Muscle layer of duodenum (tissue), 2 donors: ENCODE results near the gene PSENEN.

Experiments
- H3K27ac ChIP-seq: one replicate; pipeline ENCODE4 v1.7.0; 2013; ENCODE audit warnings: mild to moderate bottlenecking, low read length
- H3K27me3 ChIP-seq: one replicate; pipeline ENCODE4 v1.7.0; 2013; ENCODE audit warnings: low read depth, mild to moderate bottlenecking, control low read depth, low read length
- H3K36me3 ChIP-seq, 2 donors: one replicate each; pipeline ENCODE4 v1.7.0; 2013; ENCODE audit warnings: low read length in 2 of 2, control low read depth in 1 of 2, mild to moderate bottlenecking in 1 of 2; ENCODE audit not compliant: insufficient read depth in 2 of 2, control insufficient read depth in 1 of 2
- H3K4me1 ChIP-seq, 2 donors: one replicate each; pipeline ENCODE4 v1.7.0; 2013; ENCODE audit warnings: low read length in 2 of 2, mild to moderate bottlenecking in 2 of 2, control low read depth in 1 of 2, moderate library complexity in 1 of 2; ENCODE audit not compliant: insufficient read depth in 2 of 2, control insufficient read depth in 1 of 2
- H3K4me3 ChIP-seq, 2 donors: one replicate each; pipeline ENCODE4 v1.7.0; 2013; ENCODE audit warnings: low read length in 2 of 2, low read depth in 1 of 2, mild to moderate bottlenecking in 1 of 2
- H3K9me3 ChIP-seq, 2 donors: one replicate each; pipeline ENCODE4 v1.7.0; 2013; ENCODE audit warnings: low read length in 2 of 2, control low read depth in 1 of 2, mild to moderate bottlenecking in 1 of 2; ENCODE audit not compliant: control insufficient read depth in 1 of 2
- donor health status: healthy.

PSENEN gene

DNA sequence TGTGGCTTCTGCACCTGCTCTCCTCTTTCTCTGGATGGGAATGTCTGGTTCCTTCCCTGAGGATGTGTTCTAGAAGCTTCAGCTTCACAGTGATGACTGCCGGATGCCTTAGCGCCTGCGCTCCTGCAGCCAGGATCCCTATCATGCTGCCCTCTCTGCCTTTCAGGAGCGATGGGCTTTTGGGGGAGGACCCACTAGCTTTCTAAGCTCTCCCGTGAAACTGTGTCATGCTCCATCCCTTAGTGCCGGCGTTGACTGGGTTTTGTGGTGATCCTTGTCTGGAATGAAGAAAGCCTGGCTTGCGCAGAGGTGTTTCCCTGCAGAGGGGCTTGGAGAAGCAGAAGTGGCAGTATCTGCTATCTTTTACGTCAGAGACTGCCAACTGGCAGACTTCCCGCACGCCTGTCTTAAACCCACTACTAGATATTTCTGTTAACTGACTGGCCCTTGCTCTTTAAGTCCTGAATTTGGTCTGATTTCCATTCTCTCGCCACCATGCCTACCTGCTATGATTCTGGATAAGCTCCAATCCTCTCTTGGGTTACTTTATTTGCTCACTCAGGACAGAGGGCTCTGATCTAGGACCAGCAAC lies 31.5 kb upstream of the PSENEN start:
- no peak overlapping the region for H3K27ac ChIP-seq
- H3K9me3 ChIP-seq = no peaks in the 10 kb centered on the region
- H3K4me3 ChIP-seq = no peak overlapping the region
- no peaks in the 10 kb centered on the region for H3K27me3 ChIP-seq
- H3K36me3 ChIP-seq = no peaks in the 10 kb centered on the region
- peaks cover 7 to 15% of the 10 kb centered on the region in 2 donors for H3K4me1 ChIP-seq

DNA sequence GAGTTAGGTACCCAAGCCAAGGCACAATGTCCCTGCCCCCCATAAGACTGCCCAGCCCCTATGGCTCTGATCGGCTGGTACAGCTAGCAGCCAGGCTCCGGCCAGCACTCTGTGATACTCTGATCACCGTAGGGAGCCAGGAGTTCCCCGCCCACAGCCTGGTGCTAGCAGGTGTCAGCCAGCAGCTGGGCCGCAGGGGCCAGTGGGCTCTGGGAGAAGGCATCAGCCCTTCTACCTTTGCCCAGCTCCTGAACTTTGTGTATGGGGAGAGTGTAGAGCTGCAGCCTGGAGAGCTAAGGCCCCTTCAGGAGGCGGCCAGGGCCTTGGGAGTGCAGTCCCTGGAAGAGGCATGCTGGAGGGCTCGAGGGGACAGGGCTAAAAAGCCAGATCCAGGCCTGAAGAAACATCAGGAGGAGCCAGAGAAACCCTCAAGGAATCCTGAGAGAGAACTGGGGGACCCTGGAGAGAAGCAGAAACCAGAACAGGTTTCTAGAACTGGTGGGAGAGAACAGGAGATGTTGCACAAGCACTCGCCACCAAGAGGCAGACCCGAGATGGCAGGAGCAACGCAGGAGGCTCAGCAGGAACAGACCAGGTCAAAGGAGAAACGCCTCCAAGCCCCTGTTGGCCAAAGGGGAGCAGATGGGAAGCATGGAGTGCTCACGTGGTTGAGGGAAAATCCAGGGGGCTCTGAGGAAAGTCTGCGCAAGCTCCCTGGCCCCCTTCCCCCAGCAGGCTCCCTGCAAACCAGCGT lies 30.7 kb upstream of the PSENEN start:
- H3K4me1 ChIP-seq = peaks cover 12 to 23% of the 10 kb centered on the region in 2 donors
- peaks cover 0 to 1% of the 10 kb centered on the region in 2 donors for H3K36me3 ChIP-seq
- no peak overlapping the region for H3K4me3 ChIP-seq
- H3K9me3 ChIP-seq = no peaks in the 10 kb centered on the region
- H3K27ac ChIP-seq = no peak overlapping the region
- H3K27me3 ChIP-seq = no peaks in the 10 kb centered on the region

DNA sequence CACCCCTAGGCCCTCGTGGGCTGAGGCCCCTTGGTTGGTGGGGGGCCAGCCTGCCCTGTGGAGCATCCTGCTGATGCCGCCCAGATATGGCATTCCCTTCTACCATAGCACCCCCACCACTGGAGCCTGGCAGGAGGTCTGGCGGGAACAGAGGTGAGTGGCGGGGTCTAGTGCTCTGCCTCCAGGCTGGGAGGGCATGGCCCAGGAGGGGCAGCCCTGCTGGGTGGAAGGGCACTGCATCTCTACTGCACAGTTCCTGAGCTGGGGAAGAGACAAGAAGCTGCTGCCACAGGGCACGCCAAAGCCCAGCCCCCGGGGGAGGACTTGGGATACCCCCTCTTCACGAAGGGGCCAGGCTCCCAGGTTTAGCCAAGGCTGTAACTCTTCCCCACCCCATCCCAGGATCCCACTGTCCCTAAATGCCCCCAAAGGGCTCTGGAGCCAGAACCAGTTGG lies 30.1 kb upstream of the PSENEN start:
- Histone ChIP-seq H3K9me3 (no peaks in the 10 kb centered on the region), H3K4me3 (no peak overlapping the region), H3K4me1 (peaks cover 12 to 26% of the 10 kb centered on the region in 2 donors), H3K27ac (no peak overlapping the region), H3K27me3 (no peaks in the 10 kb centered on the region), H3K36me3 (peaks cover 5 to 7% of the 10 kb centered on the region in 2 donors)

DNA sequence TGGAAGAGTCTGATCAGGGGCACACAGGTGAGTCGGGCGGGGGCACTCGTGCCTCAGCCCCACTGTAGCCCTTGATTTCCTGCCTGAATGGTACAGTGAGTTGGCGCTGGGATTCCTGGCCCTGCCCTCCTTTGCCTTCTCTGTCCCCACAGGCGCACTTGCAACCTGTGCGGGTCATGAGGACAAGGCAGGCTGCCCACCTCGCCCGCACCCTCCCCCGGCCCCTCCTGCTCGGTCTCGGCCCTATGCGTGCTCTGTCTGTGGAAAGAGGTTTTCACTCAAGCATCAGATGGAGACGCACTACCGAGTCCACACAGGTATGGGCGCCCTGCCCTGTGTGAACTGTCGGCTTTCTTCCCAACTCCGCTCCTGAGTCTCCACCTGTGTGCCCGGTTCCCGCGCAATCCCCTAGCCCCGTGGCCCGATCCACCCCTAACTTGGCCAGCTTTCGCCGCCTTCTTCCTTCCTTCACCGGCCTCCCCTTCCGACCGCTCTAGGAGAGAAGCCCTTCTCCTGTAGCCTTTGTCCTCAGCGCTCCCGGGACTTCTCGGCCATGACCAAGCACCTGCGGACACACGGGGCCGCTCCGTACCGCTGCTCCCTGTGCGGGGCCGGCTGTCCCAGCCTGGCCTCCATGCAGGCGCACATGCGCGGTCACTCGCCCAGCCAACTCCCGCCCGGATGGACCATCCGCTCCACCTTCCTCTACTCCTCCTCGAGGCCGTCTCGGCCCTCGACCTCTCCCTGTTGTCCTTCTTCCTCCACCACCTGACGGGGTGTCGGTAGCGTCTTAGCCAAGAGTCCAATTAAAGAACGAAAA lies 29.3 kb upstream of the PSENEN start:
- peak overlapping the region; percentile 76 to 97 for H3K4me3 ChIP-seq
- H3K4me1 ChIP-seq = peaks cover 12 to 26% of the 10 kb centered on the region in 2 donors
- H3K27me3 ChIP-seq = no peaks in the 10 kb centered on the region
- H3K9me3 ChIP-seq = no peaks in the 10 kb centered on the region
- H3K27ac ChIP-seq = peak overlapping the region; percentile 75
- peaks cover 5 to 7% of the 10 kb centered on the region in 2 donors for H3K36me3 ChIP-seq

DNA sequence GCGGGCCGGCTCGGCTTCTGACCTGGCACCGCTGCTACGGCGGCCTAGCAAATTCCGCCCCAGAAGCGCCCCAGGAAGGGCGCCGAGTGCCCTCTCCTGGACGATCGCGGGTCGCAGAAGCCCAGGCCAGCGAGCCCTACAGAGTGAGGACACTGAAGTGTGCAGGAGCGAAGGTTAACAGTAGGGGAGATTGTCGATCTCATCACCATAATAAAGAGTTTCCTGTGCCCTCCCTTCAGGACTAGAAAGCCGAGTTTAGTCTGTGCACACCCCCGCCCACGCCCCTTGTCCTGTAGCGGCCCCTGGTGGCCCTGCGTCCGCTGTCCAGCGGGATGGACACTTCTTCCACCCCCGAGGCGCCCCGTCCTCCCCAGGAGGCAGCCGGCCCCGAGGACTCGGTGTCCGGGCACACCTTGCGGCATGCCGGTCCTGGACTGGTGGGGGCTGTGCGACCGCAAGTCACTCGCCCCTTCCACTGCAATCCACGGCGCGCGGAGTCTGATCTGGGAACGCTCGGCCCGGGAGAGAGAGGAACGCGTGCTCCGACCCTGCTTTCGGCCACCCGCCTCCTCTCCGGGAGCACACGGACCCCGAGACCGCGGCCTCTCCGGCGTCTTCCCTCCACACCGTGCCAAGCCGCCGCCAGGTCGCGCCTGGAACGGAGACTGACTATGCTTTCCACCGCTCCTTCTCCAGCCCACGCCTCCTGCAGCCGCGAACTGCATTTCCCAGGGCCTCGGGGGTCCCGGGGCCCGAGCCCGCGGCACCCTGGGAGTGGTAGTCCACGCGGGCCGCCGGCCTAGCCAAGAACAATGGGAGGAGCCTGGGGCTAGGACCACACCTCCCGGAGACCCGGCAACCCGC lies 28.4 kb upstream of the PSENEN start:
- Histone ChIP-seq H3K4me3 (peak overlapping the region; percentile 76 to 97), H3K9me3 (no peaks in the 10 kb centered on the region), H3K36me3 (peaks cover 5 to 15% of the 10 kb centered on the region in 2 donors), H3K4me1 (peaks cover 12 to 26% of the 10 kb centered on the region in 2 donors), H3K27me3 (no peaks in the 10 kb centered on the region), H3K27ac (peak overlapping the region; percentile 75)

DNA sequence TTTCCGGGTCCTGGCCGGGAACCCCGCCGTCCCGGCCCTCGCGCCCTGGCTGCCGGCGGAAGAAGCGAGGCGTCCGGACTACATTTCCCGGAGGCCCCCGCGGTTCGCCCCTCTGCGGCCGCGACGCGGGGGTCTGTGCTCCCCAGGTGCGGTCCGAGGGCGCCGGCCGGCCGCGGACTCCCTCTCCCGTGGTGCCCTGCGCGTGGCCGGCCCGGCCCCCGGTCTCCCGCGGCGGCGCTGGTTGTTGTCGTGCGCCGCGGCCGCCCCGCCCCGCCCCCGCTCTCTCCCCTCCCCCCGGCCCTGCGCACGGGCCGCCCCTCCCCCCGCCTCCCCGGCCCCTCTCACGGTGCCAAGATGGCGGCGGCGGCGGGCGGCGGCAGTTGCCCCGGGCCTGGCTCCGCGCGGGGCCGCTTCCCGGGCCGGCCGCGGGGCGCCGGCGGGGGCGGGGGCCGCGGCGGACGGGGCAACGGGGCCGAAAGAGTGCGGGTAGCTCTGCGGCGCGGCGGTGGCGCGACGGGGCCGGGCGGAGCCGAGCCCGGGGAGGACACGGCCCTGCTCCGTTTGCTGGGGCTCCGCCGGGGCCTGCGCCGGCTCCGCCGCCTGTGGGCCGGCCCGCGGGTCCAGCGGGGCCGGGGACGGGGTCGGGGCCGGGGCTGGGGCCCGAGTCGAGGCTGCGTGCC lies 27.6 kb upstream of the PSENEN start, which contains the start of gene KMT2B:
Gene KMT2B (plus strand): TSS at position 339 of the 680 bp plus-strand sequence. CDS start 16 bp downstream, at position 355.
- Histone ChIP-seq H3K36me3 (peaks cover 10 to 22% of the 10 kb centered on the region in 2 donors), H3K27me3 (no peaks in the 10 kb centered on the region), H3K27ac (peak within 1 kb of the TSS; percentile 75), H3K4me1 (peaks cover 12 to 26% of the 10 kb centered on the region in 2 donors), H3K4me3 (peak within 1 kb of the TSS; percentile 76 to 97), H3K9me3 (no peaks in the 10 kb centered on the region)

DNA sequence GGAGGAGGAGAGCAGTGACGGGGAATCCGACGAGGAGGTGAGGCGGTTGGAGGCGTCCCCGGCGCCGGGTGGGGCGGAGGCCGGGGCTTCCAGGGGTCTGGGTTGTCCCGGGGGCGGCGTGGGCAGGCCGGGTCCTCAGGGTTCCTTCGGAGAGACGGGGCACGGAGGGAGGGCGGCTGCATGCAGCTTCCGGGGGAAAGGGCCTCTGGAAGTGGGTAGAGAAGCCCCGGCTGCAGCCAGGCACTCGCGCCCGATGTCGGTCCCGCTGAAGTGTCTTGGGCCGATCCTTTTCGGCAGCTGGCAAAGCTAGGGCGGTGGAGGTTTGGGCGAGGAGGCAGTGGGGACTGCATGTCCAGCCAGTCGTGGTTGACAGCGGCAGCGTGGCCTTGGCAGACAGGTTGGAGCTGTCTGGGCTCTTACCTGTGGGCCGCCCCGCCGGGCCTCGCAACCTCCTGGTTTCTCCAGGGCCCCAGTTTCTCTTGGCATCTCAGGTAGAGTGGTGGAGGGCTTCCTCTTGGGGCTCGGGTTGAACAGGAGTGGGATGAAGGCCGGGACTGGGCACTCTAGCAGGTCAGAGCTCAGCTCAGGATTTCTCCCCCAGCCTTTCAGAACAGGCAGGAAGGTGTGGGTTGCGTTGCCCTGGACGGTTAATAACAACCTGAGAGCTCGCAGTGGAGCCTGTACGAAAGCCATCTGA lies 27.0 kb upstream of the PSENEN start:
- Histone ChIP-seq H3K4me1 (peaks cover 12 to 26% of the 10 kb centered on the region in 2 donors), H3K36me3 (peaks cover 16 to 29% of the 10 kb centered on the region in 2 donors), H3K27ac (peak overlapping the region; percentile 16), H3K4me3 (peak overlapping the region; percentile 73 to 74), H3K9me3 (no peaks in the 10 kb centered on the region), H3K27me3 (no peaks in the 10 kb centered on the region)

DNA sequence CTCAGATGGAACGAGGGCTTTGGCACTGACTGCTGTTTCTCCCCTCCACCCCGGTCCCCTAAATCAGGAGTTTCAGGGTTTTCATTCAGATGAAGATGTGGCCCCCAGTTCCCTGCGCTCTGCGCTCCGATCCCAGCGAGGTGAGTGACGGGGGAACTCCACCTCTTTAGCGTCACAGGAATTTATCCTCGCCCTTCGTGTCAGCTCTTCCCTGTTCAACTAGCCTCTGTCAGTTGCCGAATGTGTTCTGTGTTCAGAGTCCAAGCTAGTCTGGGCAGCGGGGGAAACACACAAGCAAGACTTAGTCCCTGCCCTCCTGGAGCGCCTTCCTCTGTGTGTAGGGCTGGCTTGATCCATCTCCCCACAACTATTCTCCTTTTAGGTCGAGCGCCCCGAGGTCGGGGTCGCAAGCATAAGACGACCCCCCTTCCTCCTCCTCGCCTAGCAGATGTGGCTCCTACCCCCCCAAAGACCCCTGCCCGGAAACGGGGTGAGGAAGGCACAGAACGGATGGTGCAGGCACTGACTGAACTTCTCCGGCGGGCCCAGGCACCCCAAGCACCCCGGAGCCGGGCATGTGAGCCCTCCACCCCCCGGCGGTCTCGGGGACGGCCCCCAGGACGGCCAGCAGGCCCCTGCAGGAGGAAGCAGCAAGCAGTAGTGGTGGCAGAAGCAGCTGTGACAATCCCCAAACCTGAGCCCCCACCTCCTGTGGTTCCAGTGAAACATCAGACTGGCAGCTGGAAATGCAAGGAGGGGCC lies 25.9 kb upstream of the PSENEN start:
- no peaks in the 10 kb centered on the region for H3K9me3 ChIP-seq
- H3K27me3 ChIP-seq = no peaks in the 10 kb centered on the region
- H3K27ac ChIP-seq = peak overlapping the region; percentile 16
- peak overlapping the region; percentile 73 to 74 for H3K4me3 ChIP-seq
- H3K36me3 ChIP-seq = peaks cover 25 to 40% of the 10 kb centered on the region in 2 donors
- H3K4me1 ChIP-seq = peaks cover 12 to 26% of the 10 kb centered on the region in 2 donors

DNA sequence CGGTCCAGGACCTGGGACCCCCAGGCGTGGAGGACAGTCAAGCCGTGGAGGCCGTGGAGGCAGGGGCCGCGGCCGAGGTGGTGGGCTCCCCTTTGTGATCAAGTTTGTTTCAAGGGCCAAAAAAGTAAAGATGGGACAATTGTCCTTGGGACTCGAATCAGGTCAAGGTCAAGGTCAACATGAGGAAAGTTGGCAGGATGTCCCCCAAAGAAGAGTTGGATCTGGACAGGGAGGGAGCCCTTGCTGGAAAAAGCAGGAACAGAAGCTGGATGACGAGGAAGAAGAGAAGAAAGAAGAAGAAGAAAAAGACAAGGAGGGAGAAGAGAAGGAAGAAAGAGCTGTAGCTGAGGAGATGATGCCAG lies 25.3 kb upstream of the PSENEN start:
- H3K27me3 ChIP-seq = no peaks in the 10 kb centered on the region
- H3K4me1 ChIP-seq = peaks cover 12 to 26% of the 10 kb centered on the region in 2 donors
- H3K36me3 ChIP-seq = peaks cover 31 to 45% of the 10 kb centered on the region in 2 donors
- no peak overlapping the region for H3K4me3 ChIP-seq
- no peaks in the 10 kb centered on the region for H3K9me3 ChIP-seq
- H3K27ac ChIP-seq = no peak overlapping the region
